Left ventricle myocardium inferior (tissue), 1 donor: ENCODE data around the gene LSP1. TPM values are rescaled to one million over a fixed set of nuclear protein-coding genes. Genes with fewer than 3 reads are reported as not detected.

ENCODE experiments used
- DNase-seq: peaks from one replicate; pipeline ENCODE4 v3.0.0-alpha.2; 2020
- H3K27ac ChIP-seq: fragments of 200-600 bp; replicated peaks from 2 replicates; pipeline ENCODE4 v1.8.0; 2021
- H3K27me3 ChIP-seq: fragments of 200-600 bp; 2 replicates; pipeline ENCODE4 v1.8.0; 2021; ENCODE audit warnings: low read depth
- H3K36me3 ChIP-seq: fragments of 200-600 bp; 2 replicates; pipeline ENCODE4 v1.8.0; 2021
- H3K4me1 ChIP-seq: fragments of 200-600 bp; 2 replicates; pipeline ENCODE4 v1.8.0; 2021
- H3K4me3 ChIP-seq: fragments of 200-600 bp; 2 replicates; pipeline ENCODE4 v1.8.0; 2021; ENCODE audit warnings: mild to moderate bottlenecking, moderate library complexity
- H3K9me3 ChIP-seq: fragments of 200-600 bp; replicated peaks from 2 replicates; pipeline ENCODE4 v1.8.0; 2021
- intact Hi-C: fragments of 100-400 bp; cut with micrococcal nuclease; formaldehyde crosslinking; loops from one replicate; pipeline ENCODE4 v1.11.0; 2022
- total RNA-seq: library from RNA; stranded (reverse); fragmentation: NEBNext Ultra II Directional; extraction: Animal tissue kit (Norgen Biotek cat#: 25700); gene quantifications from one replicate; pipeline ENCODE4 v1.2.1, GENCODE V29; 2021
- TF ChIP-seq, protein P1 (sequence below): fragments of 200-600 bp; IDR thresholded peaks from 2 replicates; pipeline ENCODE4 v1.8.0; 2021; ENCODE audit warnings: antibody characterized with exemption, mild to moderate bottlenecking, borderline replicate concordance
- donor health status: DM: no; HTN: yes; CAD: no; lungs with severe emphysema.

LSP1 gene
- total RNA-seq, 1 donor from 2014 or later = 19.7 TPM

DNA sequence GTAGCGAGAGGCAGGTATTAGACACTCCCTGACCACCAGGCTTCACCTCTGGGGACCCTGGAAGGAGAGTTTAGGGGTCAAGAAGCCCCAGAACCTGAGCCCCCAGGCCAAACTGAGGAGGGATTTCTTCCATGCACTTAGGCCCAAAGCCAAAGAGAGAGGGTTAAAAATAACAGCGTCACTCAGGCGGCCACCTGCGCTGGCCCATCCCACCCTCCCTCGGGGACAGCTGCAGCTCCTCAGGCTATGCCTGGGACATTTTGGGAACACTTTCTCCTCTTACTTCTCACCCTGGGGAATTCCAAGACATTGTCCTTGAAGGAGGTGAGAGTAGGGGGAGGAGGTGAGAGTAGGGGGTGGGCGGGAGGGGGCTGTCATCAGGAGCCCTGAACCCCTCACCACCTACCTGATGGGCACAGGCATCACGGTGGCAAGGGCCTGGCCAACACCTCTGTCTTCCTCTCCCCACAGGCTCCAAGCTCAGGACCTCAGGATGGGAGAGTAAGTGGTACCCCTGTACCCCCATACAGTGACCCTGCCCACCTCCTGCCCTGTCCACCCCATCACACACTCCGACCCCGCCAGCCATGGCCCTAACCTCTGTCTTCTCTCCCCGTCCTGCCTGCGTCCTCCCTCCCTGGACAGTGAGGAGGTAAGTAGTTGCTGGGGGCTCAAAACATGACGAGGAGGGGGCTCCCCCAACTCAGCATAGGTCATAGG is 13.5 kb upstream of the LSP1 start:
- no peak overlapping the region for H3K4me3 ChIP-seq
- H3K9me3 ChIP-seq = no peaks in the 10 kb centered on the region
- peaks cover 48% of the 10 kb centered on the region for H3K4me1 ChIP-seq
- TF ChIP-seq, protein P1, sequence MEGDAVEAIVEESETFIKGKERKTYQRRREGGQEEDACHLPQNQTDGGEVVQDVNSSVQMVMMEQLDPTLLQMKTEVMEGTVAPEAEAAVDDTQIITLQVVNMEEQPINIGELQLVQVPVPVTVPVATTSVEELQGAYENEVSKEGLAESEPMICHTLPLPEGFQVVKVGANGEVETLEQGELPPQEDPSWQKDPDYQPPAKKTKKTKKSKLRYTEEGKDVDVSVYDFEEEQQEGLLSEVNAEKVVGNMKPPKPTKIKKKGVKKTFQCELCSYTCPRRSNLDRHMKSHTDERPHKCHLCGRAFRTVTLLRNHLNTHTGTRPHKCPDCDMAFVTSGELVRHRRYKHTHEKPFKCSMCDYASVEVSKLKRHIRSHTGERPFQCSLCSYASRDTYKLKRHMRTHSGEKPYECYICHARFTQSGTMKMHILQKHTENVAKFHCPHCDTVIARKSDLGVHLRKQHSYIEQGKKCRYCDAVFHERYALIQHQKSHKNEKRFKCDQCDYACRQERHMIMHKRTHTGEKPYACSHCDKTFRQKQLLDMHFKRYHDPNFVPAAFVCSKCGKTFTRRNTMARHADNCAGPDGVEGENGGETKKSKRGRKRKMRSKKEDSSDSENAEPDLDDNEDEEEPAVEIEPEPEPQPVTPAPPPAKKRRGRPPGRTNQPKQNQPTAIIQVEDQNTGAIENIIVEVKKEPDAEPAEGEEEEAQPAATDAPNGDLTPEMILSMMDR = no peak
- no peak overlapping the region for H3K27ac ChIP-seq
- no peaks in the 10 kb centered on the region for H3K27me3 ChIP-seq
- intact Hi-C loops = loop anchor here (5.0 kb wide), 1 partner anchor 313 kb away; no protein-coding TSS in a partner anchor
- no peaks in the 10 kb centered on the region for H3K36me3 ChIP-seq
- DNase-seq = peak; percentile 13

DNA sequence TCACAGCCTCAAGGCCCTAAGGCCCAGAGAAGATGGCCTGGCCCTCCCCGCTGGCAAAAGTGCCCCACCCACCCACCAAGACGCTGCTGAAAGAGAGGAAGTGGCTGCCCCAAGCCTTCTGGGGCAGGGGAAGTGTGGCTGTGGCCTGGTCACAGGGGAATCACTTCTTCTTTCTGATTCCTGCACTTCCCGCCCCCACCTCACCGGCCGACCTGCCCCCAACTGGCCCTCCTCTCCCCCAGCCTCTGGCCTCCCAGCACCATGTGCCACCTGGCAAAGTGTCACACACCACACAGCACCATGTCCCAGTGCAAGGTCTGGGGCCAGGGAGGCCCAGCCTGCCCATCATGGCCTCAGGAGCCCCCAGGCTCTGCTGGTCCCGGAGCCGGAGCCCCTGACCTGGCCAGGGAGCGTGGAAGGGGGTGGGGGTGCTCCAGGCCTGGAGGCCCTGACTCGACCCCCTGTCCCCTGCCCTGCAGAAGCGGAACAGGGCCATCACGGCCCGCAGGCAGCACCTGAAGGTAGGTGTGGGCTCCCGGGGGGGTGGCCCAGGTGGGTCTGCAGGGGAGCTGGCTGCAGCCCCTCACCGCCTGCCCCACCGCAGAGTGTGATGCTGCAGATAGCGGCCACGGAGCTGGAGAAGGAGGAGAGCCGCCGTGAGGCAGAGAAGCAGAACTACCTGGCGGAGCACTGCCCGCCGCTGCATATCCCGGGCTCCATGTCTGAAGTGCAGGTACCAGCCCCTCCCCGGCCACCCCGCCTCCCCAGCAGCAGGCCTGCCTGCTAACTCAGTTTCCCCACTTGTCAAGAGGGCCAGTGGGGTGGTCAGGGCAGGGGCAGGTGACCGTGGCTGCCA is 12.7 kb upstream of the LSP1 start:
- intact Hi-C loops = loop anchor here (5.0 kb wide), 1 partner anchor 312 kb away; no protein-coding TSS in a partner anchor
- H3K27me3 ChIP-seq = no peaks in the 10 kb centered on the region
- H3K36me3 ChIP-seq = no peaks in the 10 kb centered on the region
- DNase-seq = peak; percentile 66
- peak overlapping the region; percentile 8 for H3K4me3 ChIP-seq
- H3K4me1 ChIP-seq = peaks cover 56% of the 10 kb centered on the region
- H3K27ac ChIP-seq = peak overlapping the region; percentile 34
- TF ChIP-seq, protein P1 = no peak
- H3K9me3 ChIP-seq = no peaks in the 10 kb centered on the region

DNA sequence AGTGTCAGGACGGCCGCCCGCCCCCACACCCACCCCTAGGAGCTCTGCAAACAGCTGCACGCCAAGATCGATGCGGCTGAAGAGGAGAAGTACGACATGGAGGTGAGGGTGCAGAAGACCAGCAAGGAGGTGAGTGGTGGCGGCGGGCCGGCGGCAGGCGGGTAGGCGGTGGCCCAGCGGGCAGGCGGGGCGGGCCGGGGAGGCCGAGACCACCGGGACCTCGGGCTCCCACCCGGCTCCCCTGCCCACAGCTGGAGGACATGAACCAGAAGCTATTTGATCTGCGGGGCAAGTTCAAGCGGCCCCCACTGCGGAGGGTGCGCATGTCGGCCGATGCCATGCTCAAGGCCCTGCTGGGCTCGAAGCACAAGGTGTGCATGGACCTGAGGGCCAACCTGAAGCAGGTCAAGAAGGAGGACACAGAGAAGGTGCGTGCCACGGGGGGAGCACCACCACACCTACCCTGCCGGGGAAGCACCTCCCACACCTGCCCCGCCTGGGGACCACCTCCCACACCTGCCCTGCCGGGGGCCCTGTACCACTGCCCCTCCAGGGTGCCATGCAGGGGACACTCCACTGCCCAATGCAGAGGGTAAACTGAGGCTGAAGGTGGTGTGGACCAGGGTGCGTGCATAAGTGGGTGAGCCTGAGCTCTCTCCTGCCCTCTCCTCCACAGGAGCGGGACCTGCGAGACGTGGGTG is 12.0 kb upstream of the LSP1 start:
- no peaks in the 10 kb centered on the region for H3K27me3 ChIP-seq
- no peaks in the 10 kb centered on the region for H3K9me3 ChIP-seq
- no peak overlapping the region for H3K4me3 ChIP-seq
- H3K27ac ChIP-seq = no peak overlapping the region
- no peaks in the 10 kb centered on the region for H3K36me3 ChIP-seq
- TF ChIP-seq, protein P1 = no peak
- DNase-seq = peak; percentile 15
- intact Hi-C loops = no loop called here
- H3K4me1 ChIP-seq = peaks cover 64% of the 10 kb centered on the region

DNA sequence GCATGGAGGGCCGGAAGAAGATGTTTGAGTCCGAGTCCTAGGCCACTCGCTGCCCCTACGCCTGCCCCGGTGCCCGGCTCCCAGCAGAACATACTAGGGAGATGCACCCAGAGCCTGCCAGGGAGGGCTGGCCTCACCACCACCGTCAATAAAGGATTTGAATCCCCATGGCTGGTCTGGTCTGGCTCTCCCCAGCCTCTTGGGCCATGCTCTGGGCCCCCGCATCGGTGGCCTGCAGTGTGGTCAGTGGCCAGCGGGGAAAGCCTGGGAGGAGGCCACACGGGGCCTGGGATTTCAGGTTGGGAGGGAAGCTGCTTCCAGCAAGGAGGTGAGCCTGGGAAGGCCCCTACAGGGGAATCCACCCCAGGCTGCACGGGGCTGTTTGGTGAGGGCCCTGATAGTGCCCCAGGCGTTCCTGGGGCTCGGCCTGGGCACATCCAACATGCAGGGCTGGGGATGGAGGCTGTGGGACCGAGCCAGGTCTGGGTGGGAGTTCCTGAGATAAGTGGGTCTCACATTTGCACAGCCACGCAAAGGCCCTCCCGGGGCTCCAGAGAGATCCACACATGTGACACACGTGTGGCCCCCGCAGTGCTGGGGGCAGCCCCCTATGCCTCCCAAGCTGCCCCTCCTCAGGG is 11.3 kb upstream of the LSP1 start:
- H3K27ac ChIP-seq = peak overlapping the region; percentile 80
- H3K4me3 ChIP-seq = no peak overlapping the region
- DNase-seq = peak; percentile 15
- intact Hi-C loops = no loop called here
- TF ChIP-seq, protein P1 = no peak
- no peaks in the 10 kb centered on the region for H3K36me3 ChIP-seq
- peaks cover 68% of the 10 kb centered on the region for H3K4me1 ChIP-seq
- no peaks in the 10 kb centered on the region for H3K9me3 ChIP-seq
- H3K27me3 ChIP-seq = no peaks in the 10 kb centered on the region
